GM06990 (cell line): ENCODE data around the gene CACNA2D3.

Experiments
- DNase-seq: peaks from one replicate; pipeline ENCODE4 v3.0.0-alpha.2; 2011; ENCODE audit not compliant: insufficient read length; ENCODE audit errors: extremely low read depth
- H3K27me3 ChIP-seq: replicated peaks from 2 replicates; pipeline ENCODE4 v1.6.0; 2011; ENCODE audit warnings: low read length; ENCODE audit not compliant: control insufficient read depth, insufficient read depth
- H3K36me3 ChIP-seq: 2 replicates; pipeline ENCODE4 v1.5.1; 2011; ENCODE audit warnings: low read length; ENCODE audit not compliant: control insufficient read depth, insufficient read depth
- H3K4me3 ChIP-seq: replicated peaks from 2 replicates; pipeline ENCODE4 v1.5.1; 2011; ENCODE audit warnings: low read depth, mild to moderate bottlenecking, control low read depth, low read length
- CTCF ChIP-seq: IDR thresholded peaks from 2 replicates; pipeline ENCODE4 v1.5.1; 2011; ENCODE audit warnings: low read length, control low read depth, mild to moderate bottlenecking, inconsistent platforms; ENCODE audit not compliant: insufficient read depth, poor library complexity, severe bottlenecking

CACNA2D3 gene

GRCh38 chr3:54212723-54213122 lies 90.4 kb downstream of the CACNA2D3 start:
- no peak for TF ChIP-seq CTCF

GRCh38 chr3:54213907-54214306 lies 91.6 kb downstream of the CACNA2D3 start:
- no peak for DNase-seq
- TF ChIP-seq CTCF = no peak
- no peaks in the 10 kb centered on the region for H3K36me3 ChIP-seq
- H3K27me3 ChIP-seq = no peaks in the 10 kb centered on the region; the same call in 1 of the 2 replicates
- H3K4me3 ChIP-seq = no peak overlapping the region

More at GRCh38 chr3:54212723-54213122, 90.4 kb downstream of the CACNA2D3 start:
- Histone ChIP-seq H3K27me3 (no peaks in the 10 kb centered on the region; the same call in 1 of the 2 replicates), H3K36me3 (no peaks in the 10 kb centered on the region), H3K4me3 (no peak overlapping the region)
- no peak for DNase-seq

- no peak for DNase-seq
- no peak overlapping the region for H3K4me3 ChIP-seq
- no peaks in the 10 kb centered on the region for H3K36me3 ChIP-seq
- H3K27me3 ChIP-seq = no peaks in the 10 kb centered on the region; the same call in 1 of the 2 replicates
- no peak for TF ChIP-seq CTCF
Measured at GRCh38 chr3:54214845-54215244, 92.5 kb downstream of the CACNA2D3 start.

GRCh38 chr3:54215521-54215920 lies 93.2 kb downstream of the CACNA2D3 start:
- H3K36me3 ChIP-seq = no peaks in the 10 kb centered on the region
- DNase-seq = no peak
- no peak for TF ChIP-seq CTCF

GRCh38 chr3:54217828-54218227 lies 95.5 kb downstream of the CACNA2D3 start:
- no peak overlapping the region for H3K4me3 ChIP-seq
- DNase-seq = no peak
- TF ChIP-seq CTCF = no peak
- no peaks in the 10 kb centered on the region for H3K36me3 ChIP-seq
- no peaks in the 10 kb centered on the region; the same call in 1 of the 2 replicates for H3K27me3 ChIP-seq

More at GRCh38 chr3:54215521-54215920, 93.2 kb downstream of the CACNA2D3 start:
- Histone ChIP-seq H3K27me3 (no peaks in the 10 kb centered on the region; the same call in 1 of the 2 replicates), H3K4me3 (no peak overlapping the region)

- DNase-seq = no peak
- no peaks in the 10 kb centered on the region for H3K36me3 ChIP-seq
- no peak overlapping the region for H3K4me3 ChIP-seq
- H3K27me3 ChIP-seq = no peaks in the 10 kb centered on the region; the same call in 1 of the 2 replicates
- no peak for TF ChIP-seq CTCF
Measured at GRCh38 chr3:54222316-54222715, 100.0 kb downstream of the CACNA2D3 start.
